HG03066 (cell line): Measurements from ENCODE around the gene EGR1.
"Not testable (repeated sequence)": the region's sequence is repeated elsewhere in the genome, so short reads cannot be mapped to it uniquely, and the experiment has no call there.

Experiments
- ATAC-seq: cut with Tn5 transposase; IDR thresholded peaks from one replicate; pipeline ENCODE4 v1.9.1; 2021; ENCODE audit warnings: low read depth; ENCODE audit not compliant: unreplicated experiment

EGR1 gene

DNA sequence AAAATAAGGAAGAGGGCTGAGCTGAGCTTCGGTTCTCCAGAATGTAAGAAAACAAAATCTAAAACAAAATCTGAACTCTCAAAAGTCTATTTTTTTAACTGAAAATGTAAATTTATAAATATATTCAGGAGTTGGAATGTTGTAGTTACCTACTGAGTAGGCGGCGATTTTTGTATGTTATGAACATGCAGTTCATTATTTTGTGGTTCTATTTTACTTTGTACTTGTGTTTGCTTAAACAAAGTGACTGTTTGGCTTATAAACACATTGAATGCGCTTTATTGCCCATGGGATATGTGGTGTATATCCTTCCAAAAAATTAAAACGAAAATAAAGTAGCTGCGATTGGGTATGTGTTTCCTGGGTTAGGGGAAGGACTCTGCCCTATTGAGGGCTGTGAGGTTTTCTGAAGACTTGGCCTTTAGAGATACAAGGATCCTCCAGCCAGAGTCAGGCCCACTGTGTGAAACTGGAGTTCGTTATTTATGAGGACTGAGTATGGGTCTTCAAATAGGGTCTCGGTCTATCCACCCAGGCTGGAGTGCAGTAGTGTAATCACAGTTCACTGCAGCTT lies 3.8 kb downstream of the EGR1 start:
- ATAC-seq, result no peak

DNA sequence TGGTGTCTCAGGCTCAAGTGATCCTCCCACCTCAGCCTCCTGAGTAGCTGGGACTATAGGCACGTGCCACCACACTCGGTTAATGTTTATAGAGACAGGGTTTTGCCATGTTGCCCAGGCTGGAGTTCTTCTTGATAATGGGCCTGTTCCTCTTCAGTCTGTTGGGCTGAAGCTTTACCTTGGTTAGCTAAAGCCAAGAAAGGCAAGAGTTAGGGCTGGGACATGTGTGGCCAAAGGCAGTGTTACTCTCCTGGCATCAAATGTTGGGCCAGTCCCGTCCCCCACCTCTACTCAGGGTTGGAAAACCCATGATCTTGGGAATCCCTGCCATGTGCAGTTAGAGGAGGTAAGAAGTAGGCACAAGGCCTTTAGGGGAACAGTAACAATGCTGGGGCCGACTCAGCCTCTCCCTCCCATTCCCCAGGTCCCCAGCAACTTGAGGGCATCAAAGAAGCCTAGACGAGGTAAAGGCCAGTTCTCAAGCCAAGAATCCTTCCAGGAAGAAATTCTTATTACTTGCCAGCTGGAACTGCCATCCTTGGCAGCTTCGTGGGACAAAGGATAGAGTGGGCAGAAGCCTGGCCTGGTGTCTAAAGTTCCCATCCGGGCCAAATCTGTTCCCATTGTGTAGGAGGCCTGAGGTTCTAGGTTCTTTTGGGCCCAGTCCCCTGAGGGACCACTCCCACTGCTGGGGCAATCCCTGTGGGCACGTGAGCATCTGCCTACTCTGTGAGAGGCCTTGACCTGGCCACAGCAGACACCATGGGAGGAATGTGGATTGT lies 4.5 kb downstream of the EGR1 start:
- ATAC-seq, result no peak

DNA sequence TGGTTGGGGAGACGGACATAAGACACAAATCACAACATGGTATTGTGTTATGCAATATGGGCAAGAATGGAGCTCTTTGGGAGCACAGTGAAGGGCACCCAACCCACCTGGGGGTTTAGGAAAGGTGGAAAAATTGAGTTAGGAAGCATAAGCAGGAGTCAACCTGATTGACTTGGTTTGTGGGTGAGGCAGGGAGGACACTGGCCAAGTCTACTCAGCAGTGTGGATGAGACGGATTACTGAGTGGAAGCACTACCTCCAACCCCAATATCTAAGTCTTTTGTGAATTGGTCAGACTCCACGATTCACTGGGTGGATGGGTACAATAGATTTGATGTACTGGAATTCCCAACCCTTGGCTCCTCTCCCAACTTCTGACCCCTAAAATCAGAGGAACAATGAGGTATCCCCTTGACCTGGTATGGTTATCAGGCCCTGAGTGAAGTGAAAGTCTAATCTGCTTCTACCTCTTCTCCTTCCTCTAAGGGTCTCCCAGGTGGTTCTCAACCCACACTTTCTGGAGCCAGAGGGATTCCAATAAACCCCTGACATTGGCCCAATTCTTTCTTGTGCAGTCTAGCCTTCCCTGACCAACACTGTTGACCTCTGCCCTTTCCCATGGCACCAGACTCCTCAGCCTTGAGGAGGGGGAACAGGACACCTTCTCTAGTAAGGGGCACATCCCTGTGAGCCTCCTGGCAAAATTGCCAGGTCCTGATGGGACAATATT lies 5.2 kb downstream of the EGR1 start:
- no peak for ATAC-seq

DNA sequence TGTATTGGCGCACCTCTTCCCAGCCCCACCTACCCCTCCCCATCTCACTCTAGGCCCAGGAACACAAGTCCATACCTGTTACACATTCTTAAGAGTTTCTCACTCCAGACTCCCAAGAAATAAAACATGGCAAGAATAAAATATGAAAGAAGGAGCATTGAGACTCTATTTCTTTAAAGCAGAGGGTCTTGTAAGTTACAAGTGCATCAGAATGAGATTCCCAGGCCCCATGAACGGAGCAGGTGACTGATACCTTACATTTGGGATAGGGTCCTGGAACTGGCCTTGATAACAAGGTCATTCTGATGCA lies 5.7 kb downstream of the EGR1 start:
- no peak for ATAC-seq

DNA sequence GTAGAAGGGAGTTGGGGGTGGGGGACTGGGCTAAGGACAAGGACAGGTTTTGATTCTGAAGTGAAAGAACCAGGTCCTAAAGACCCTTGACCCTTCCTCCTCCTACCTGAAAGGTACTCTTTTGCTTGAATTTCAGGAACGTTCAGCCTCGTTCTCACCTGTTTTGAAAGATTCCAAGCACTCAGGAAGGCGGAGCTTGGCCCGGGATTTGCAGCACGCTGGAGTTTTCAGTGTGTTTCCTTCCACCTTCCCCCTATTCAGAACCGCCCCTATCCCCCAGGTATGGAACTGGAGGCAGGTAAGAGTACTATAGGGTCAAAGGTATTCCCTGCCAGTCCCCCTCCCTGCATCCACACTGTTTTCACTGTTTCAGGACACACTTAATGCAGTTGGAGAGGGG lies 7.1 kb downstream of the EGR1 start:
- ATAC-seq, result no peak

DNA sequence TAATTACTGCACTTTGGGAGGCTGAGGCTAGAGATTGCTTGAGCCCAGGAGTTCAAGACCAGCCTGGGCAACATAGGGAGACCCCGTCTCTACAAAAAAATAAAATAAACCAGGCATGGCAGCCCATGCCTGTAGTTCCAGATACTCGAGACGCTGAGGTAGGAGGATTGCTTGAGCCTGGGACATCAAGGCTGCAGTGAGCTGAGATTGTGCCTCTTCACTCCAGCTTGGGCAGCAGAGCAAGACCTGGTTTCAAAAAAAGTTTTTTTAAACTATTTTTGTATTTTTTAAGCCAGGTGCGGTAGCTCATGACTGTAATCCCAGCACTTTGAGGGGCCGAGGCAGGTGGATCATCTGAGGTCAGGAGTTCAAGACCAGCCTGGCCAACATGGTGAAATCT lies 7.9 kb downstream of the EGR1 start:
- not testable (repeated sequence) for ATAC-seq

DNA sequence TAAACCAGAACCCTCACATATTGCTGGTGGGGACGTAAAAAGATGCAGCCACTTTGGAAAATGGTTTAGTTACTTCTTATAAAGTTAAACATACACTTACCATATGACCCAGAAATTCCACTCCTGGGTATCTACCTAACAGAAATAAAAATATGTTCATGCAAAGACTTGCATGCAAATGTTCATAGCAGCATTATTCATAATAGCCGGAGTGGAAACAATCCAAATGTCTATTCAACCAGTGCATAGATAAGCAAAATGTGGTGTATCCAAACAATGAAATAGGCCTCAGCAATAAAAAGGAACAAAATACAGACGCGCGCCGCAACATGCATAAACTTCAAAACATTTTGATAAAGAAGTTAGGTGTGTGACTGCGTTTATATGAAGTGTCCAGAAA lies 11.6 kb downstream of the EGR1 start:
- no peak for ATAC-seq

DNA sequence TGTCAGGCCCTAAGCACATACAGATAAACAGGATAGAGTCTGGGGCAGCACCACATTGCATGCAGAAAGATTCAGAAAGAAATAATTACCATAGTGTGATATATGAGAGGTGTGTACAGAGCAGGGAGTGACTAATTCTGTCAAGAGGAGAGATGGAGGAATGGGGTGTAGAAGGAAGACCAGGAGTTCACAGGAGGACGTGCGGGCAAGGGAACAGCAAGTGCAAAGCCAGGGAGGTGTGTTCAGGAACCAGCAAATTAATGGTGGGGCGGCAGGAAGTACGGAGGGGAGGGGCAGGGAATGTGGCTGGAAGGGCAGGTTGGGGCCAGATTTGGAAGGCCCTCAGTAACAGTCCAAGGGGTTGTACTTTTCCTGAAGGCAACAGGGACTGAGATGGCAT lies 17.4 kb downstream of the EGR1 start:
- no peak for ATAC-seq

DNA sequence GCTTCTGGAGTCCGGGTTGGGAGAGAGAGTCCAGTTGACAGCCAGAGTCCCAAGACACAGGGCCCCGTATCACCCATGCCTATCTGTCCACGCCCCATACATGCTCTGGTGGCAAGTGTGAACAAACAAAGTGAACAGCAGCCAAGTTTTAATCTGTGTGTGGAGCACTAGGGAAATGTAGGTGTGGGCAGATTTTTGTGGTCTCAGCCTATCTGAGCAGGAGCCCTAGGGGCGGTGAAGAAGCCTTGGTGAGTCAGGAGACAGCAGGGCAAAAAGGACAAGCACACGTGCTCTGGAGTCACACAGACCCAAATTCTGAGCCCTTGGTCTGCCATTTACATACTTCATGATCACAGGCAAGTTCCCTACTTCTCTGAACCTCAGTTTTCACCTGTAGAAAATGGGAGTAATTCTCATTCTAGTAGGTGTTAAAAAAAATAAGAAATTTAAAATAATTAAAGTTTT lies 23.2 kb downstream of the EGR1 start:
- no peak for ATAC-seq

DNA sequence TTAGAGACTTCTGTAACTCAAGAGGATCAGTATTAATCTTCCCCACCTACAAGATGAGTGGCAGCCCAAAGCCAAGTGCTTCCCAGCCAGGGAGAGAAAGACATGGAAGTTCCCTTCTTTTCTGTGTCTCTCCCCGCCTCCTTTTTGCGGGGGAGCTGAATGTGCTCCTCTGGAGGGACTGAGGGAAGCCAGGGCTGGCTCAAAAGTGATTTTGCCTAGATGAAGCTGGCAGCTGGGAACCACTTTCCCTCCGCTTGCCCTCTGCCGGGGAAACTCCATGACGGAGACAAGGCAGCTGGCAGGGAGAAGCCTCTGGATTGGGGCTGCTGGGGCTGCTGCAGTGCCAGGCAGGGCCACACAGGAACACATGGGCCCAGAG lies 24.4 kb downstream of the EGR1 start:
- ATAC-seq, result no peak

DNA sequence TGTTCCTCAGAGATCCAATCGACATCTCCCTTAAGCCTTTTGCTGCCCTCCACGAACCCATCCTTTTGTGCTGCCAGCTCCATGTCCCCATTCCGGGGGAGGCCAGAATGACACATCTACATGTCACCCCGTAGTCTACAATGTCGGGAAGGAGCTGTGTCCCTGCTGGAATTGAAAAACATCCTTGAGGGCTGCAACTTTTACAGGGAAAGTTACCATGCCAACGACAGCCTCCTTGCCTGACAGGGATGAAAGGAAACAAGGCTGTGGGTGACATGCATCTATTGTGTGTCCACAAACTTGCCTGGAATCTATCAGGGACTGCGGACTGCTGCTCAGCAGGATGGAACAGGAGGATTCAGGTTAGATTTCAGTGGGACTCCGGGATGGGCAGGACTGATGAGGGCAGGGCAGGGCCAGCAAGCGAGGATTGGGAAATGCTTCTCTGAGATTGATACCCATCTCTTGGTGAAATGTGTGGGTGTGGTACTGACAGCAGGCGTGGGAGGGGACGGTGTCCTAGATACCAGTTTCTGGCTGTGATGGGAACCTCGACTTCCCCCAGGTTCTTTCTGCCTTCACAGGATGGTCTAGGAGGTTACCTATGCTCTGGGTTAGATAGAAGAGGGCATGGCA lies 25.5 kb downstream of the EGR1 start:
- ATAC-seq, result no peak

DNA sequence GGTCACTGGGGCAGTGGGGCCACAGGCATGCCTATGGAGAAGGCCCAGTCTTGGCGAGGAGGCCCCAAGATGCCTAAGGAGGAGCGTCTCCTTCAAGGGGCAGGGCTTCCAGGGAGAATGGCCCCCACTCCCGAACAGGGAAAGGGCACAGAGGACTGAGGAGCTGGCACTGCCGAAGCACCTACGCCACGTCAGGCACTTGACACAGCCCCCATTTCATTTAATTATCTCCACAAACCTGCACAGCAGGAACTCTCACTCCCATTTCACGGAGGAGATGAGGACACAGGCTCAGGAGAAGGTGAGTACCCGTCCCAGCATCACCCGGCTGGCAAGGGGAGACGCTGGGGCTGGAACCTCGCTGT lies 26.0 kb downstream of the EGR1 start:
- no peak for ATAC-seq

DNA sequence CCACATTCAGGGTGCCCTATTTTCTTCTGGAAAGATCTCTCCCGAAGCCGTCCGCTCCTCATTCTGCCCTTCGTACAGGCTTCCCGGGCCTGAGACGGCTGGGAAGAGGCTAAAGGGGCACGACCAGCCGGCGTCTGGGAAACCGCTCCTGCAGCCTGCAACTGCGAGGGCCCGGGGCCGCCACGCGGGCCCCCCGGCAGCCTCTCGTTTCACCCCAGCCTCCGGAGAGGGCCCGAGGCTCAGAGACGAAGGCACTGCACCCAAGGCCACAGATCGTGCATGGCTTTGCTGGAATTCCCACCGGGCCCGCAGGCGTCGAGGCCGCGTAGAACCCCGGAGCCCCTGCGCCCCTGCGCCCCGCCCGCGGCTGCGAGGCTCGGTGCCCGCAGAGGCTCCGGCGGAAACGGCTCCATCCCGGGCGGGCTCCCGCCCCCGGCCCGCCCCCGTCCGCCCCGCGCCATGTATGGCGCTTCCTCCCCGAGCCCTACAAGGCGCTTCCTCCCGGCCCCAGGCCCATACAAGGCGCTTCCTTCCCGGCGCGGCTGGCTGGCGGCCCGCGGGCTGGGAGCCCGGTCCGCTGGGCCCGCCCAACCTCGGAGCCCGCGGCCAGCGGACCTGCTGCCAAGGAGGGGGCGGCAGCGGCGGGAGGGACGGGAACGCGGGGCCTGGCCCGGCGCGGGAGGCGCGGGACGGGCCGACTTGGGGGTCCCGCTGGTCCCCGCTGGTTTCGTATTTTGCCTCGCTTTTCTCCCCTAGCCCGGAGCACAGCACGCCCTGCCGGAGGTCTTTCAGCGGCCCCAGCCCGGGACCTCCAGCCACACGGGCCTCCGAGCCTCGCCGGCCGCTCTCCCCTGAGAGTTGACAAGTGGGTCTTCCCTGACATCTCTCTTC lies 26.6 kb downstream of the EGR1 start:
- ATAC-seq, result peak; percentile 95

DNA sequence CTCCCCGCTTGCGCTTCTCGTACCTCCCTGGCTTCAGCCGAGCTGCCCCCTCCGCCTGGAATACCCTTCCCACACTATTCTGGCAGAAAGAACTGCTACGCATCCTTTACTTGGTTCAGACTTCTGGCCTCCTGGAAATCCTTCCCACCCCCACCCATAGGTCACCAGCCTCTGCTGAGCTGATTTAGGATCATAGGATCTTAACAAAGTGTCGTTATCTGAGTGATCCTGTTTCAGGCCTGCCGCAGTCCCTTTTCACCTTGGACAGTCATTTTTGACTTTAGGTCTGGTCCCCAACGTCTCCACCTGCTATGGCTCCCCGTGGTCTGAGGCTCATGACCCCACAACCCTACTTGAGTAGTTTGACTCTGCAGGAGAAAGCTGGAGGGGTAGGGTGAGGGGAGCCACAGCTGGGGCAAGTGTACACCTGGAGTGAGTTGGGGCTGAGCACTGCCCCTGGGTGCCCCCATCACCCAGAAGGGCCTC lies 27.3 kb downstream of the EGR1 start:
- no peak for ATAC-seq

DNA sequence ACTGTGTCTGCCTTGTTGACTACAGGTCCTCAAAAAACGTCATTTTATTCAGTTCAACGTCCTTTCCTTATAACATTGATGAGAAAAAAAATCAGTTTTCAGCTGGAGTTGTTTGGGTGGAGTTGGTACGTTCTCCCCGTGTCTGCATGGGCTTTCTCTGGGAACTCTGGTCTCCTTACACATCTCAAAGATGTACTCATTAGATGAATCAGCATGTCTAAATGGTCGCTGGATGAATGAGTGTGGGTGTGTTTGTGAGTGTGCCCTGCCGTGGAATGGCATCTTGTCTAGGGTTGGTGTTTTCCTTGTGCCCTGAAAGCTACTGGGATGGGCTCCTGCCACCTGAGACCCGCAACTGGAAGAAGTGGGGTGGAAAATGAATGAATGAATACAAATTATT lies 30.1 kb downstream of the EGR1 start:
- ATAC-seq, result no peak

DNA sequence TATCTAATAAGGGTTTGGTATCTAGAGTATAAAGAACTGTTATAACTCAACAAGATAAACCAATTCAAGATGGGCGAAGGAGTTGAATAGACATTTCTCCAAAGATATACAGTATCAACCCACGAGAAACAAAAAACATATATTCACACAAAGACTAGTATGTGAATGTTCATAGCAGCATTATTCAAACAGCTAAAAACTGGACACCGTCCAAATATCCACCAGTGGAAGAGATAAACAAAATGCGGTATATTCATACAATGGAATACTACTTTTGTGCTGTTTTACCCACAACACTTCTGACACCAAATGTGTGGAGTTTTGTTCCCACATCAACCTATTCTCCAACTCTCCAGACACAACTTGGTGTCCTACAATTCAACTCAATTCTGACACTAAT lies 33.1 kb downstream of the EGR1 start:
- no peak for ATAC-seq

DNA sequence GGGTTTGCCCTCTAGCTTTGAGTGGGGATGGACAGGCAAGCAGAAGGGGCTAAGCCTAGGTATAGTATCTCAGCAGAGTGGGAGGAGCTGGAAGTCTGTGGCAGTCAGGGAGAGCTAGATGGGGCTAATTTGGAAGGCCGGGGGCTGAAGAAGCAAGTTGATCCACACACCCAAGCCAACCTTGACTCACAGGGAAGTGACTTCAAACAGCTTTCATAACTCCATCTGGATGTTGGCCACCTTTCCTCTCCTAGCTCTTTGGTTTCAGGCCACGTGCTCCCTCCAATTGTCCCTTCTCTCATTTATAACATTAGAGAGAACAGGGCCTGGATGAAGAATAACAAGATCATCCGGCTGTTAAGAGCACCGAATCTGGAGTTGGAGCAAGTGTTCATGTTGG lies 36.8 kb downstream of the EGR1 start:
- no peak for ATAC-seq

DNA sequence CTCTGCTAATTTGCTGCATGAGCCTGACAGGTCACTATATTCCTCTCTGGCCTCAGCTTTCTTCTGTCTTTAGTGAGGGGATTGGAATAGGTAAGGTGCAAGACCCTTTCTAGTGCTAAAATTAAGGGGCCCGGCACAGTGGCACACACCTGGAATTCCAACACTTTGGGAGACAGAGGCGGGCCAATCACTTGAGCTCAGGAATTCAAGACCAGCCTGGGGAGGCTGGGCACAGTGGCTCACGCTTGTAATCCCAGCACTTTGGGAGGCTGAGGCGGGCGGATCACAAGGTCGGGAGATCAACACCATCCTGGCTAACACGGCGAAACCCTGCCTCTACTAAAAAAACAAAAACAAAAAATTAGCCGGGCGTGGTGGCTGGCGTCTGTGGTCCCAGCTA lies 37.2 kb downstream of the EGR1 start:
- ATAC-seq, result no peak

DNA sequence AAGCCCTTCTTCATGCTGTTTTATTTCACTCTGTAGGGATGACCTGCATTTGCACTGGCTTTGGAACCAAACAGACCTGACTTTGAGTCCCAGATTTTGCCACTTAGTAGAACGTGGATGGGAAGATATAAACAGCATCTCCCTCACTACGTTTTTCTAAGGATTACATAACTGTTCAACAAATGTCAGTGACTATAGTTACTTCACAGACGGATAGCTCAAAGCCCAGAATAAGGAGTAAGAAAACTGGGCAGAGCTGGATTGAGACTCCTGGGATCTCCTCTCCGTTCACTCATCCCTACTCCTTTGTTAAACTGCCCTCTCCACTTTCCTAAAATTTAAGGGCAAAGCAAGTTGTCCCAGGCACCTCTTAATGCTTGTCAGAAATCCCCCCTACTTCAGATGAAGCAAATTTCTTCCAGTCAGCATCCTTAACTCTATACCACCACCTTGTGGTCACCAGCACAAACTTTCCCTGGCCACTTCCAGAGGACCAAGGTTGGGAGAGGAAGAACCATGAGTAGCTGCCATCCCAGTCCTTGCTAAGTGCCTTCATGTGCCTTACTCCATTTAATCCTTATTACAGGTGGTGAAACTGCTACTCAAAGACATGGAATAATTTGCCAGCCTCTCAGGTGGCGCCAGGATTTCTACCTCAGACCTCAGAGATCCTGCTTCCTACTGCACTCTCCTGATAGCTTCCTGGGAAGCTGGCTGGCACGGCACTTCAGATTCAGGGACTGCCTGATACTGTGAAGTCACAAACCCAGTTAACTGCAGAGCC lies 38.4 kb downstream of the EGR1 start:
- no peak for ATAC-seq

DNA sequence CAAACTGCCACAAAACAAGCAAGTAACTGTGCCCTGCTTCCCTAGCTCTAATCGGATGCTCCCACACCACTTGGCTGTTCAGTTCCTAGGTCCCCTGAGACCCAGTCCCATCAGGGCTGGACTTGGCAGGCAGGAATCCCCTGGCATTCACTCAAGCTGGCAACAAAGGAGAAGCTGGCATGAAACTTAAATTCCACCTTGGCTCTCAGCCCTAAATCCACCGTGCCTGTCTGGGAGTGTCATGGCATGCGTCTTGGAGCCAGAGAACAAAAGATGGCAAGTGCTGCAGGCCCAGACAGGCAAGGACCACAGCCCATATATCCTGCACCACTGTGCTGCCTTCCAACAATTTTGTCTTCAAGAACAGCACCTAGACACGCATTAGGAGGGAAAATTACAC lies 39.5 kb downstream of the EGR1 start:
- ATAC-seq, result no peak
